IPS DF 6.9 (cell line): ENCODE data around the gene MLC1.

ENCODE experiments used
- DNase-seq: peaks from one replicate; pipeline ENCODE4 v3.0.0-alpha.2; 2013; ENCODE audit warnings: low read depth, low spot score
- H3K27ac ChIP-seq: one replicate; pipeline ENCODE4 v1.5.1; 2013; ENCODE audit warnings: low read length, control low read depth
- H3K27me3 ChIP-seq: 2 replicates; pipeline ENCODE4 v1.6.1; 2013; ENCODE audit warnings: mild to moderate bottlenecking, low read length; ENCODE audit not compliant: control insufficient read depth, insufficient read depth
- H3K36me3 ChIP-seq: 2 replicates; pipeline ENCODE4 v1.6.1; 2013; ENCODE audit warnings: low read length; ENCODE audit not compliant: control insufficient read depth, insufficient read depth
- H3K4me1 ChIP-seq: 2 replicates; pipeline ENCODE4 v1.6.1; 2013; ENCODE audit warnings: low read length; ENCODE audit not compliant: control insufficient read depth, insufficient read depth
- H3K4me3 ChIP-seq: 2 replicates; pipeline ENCODE4 v1.5.1; 2013; ENCODE audit warnings: mild to moderate bottlenecking, low read length
- H3K9me3 ChIP-seq: 2 replicates; pipeline ENCODE4 v1.6.1; 2013; ENCODE audit warnings: low read length, inconsistent platforms; ENCODE audit not compliant: control insufficient read depth, insufficient read depth
- WGBS: extraction: QIAGEN DNeasy Blood & Tissue Kit; methylation state at CpG from one replicate; pipeline ENCODE4 v1.1.7; 2013; ENCODE audit warnings: mixed read lengths, missing lambda C conversion rate; ENCODE audit not compliant: insufficient read length, insufficient coverage; 5-methylcytosine and 5-hydroxymethylcytosine counted together

MLC1 gene

DNA sequence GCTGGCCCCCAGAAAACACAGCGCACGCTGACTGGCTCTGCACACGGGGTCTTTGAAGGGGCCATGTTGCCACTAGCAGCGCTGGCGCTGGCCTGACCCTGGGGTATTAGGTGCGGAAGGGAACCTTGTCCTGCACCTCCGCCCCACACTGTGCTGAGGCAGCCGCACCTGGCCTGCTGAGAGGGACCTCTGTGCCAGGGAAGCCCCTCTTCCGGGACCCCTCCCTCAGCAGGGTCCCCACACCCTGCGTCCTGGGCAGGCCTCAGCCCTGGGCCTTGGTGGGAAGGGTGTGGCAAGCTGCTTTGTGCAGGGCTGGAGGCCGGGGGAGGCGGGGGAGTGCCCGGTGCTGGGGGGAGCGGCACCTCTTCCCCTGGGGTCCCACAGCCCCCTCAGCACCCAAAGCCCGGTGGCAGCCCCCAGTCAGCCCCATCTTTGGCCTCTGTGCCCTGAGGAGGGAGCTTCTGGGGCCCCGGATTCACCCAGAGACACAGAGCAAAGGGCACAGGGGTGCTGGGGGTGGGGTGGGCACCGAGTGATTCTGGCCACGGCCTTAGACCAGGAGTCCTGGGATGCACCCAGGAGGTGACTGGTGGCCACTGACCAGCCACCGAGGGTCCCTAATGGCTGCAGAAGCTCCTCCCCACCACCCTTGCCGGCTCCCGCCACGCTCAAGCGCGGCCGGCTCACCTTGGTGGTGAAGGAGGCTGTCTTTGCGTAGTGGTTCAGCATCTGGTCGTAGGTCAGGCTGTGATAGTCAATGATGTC lies 38.6 kb downstream of the MLC1 start:
- Histone ChIP-seq H3K27ac (no peak overlapping the region), H3K9me3 (no peaks in the 10 kb centered on the region), H3K36me3 (no peaks in the 10 kb centered on the region; the same call in 1 of the 2 replicates), H3K27me3 (no peaks in the 10 kb centered on the region), H3K4me1 (no peaks in the 10 kb centered on the region; the same call in 1 of the 2 replicates), H3K4me3 (no peak overlapping the region)
- no peak for DNase-seq
- no CpG with 5 or more reads among the region's 27 CpGs for WGBS

DNA sequence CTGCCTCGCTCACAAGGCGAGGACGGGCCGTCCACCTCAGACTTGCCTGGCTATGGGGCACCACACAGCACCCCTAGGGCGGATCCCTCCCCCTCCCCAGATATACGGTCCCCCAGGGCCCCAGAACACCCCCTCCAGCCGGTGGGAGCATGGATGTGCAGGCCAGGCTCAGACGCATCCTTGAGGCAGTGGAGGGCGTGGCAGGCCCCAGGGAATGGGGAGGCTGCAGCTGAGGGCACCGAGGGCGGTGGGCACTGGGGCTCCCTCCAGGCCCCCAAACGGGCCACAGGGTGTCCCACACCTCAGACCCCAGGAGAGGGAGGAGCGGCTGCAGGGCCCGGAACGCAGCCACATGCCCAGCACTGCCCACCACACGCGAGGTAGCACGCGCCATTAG lies 39.2 kb downstream of the MLC1 start:
- no CpG with 5 or more reads among the region's 19 CpGs for WGBS
- H3K27ac ChIP-seq = no peak overlapping the region
- no peaks in the 10 kb centered on the region; the same call in 1 of the 2 replicates for H3K36me3 ChIP-seq
- H3K9me3 ChIP-seq = no peaks in the 10 kb centered on the region
- H3K4me1 ChIP-seq = no peaks in the 10 kb centered on the region; the same call in 1 of the 2 replicates
- no peaks in the 10 kb centered on the region for H3K27me3 ChIP-seq
- H3K4me3 ChIP-seq = no peak overlapping the region
- DNase-seq = no peak

DNA sequence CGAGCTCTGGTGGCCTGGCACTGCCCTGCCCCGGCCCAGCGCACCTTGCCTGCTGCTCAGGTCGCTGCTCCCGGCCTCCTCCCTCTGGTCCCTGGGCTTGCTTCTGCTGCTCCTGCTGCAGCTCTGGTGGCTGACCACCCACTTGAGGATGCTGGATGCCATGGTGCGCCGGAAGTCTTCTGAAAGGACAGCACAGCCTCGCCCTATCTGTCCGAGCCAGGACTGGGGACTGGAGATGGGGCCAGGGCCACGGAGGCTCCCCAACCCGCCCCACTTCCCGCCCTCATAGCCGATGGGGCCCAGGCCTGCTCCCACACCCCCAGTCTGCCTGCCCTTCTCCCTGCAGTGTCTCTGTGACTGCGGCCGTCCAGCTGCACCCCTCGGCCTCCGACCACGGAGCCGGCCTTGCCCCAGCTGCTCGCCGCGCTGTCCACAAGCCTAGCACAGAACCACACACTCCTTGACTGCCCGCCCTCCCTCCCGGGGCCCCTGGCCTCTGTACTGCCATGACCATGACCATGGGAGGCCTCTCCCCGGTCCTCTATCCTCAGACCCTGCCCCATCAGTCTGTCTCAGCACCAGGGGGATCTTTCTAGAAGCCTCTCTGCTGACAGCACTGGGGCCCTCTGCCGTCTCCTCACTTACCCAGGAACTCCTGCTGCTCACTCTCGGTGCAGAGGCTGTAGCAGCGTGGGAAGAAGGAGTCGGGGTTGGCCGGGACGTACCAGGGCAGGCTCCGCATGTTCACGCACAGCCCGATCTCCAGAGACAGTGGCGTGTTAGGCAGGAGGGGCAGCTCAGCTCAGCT lies 39.8 kb downstream of the MLC1 start:
- Histone ChIP-seq H3K36me3 (no peaks in the 10 kb centered on the region; the same call in 1 of the 2 replicates), H3K27ac (no peak overlapping the region), H3K4me3 (no peak overlapping the region), H3K27me3 (no peaks in the 10 kb centered on the region), H3K9me3 (no peaks in the 10 kb centered on the region), H3K4me1 (no peaks in the 10 kb centered on the region; the same call in 1 of the 2 replicates)
- no peak for DNase-seq
- no CpG with 5 or more reads among the region's 35 CpGs for WGBS

DNA sequence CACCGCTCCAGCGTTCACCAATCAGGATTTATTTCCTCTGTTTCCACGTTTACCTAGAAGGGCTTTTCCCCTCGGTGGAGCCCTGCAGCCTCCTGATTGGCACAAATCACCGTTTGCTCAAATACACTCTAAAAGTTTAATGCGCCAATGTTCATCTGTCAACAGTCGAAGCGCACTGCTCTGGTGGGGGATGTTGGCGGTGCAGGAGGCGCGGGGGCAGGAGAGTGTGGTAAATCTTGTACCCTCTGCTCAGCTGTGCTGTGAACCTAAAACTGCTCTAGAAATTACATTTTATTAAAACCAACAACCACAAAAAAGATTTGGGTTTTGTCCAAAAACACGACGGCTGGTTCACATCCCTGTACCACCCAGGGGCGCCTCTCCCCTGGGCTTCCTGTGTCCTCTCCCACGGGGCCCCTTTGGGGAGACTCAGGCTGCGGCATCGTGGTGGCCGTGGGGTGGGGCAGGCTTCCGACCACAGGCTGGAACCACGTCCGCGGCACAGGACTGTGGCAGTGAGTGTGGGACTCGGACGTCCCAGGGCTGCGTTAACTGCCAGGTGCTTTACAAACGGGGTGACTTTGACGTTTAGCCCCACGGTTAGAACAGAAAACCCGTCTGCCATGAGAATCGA lies 40.6 kb downstream of the MLC1 start:
- no peak for DNase-seq

GRCh38 chr22:50041361-50042065 lies 43.7 kb downstream of the MLC1 start:
- no peak for DNase-seq
- Histone ChIP-seq H3K36me3 (no peaks in the 10 kb centered on the region; the same call in 1 of the 2 replicates), H3K9me3 (no peaks in the 10 kb centered on the region), H3K4me1 (no peaks in the 10 kb centered on the region; the same call in 1 of the 2 replicates), H3K27ac (no peak overlapping the region), H3K27me3 (no peaks in the 10 kb centered on the region), H3K4me3 (no peak overlapping the region)
- no CpG with 5 or more reads among the region's 17 CpGs for WGBS

More for the DNA sequence above, 40.6 kb downstream of the MLC1 start:
- H3K27ac ChIP-seq = no peak overlapping the region
- no peak overlapping the region for H3K4me3 ChIP-seq
- no peaks in the 10 kb centered on the region; the same call in 1 of the 2 replicates for H3K4me1 ChIP-seq
- WGBS = no CpG with 5 or more reads among the region's 30 CpGs
- H3K36me3 ChIP-seq = no peaks in the 10 kb centered on the region; the same call in 1 of the 2 replicates
- H3K9me3 ChIP-seq = no peaks in the 10 kb centered on the region
- H3K27me3 ChIP-seq = no peaks in the 10 kb centered on the region

GRCh38 chr22:50040717-50041116 lies 44.5 kb downstream of the MLC1 start:
- Histone ChIP-seq H3K27me3 (no peaks in the 10 kb centered on the region), H3K9me3 (no peaks in the 10 kb centered on the region), H3K4me1 (no peaks in the 10 kb centered on the region; the same call in 1 of the 2 replicates), H3K4me3 (no peak overlapping the region), H3K36me3 (no peaks in the 10 kb centered on the region; the same call in 1 of the 2 replicates), H3K27ac (no peak overlapping the region)
- no CpG with 5 or more reads among the region's 7 CpGs for WGBS
- DNase-seq = no peak

DNA sequence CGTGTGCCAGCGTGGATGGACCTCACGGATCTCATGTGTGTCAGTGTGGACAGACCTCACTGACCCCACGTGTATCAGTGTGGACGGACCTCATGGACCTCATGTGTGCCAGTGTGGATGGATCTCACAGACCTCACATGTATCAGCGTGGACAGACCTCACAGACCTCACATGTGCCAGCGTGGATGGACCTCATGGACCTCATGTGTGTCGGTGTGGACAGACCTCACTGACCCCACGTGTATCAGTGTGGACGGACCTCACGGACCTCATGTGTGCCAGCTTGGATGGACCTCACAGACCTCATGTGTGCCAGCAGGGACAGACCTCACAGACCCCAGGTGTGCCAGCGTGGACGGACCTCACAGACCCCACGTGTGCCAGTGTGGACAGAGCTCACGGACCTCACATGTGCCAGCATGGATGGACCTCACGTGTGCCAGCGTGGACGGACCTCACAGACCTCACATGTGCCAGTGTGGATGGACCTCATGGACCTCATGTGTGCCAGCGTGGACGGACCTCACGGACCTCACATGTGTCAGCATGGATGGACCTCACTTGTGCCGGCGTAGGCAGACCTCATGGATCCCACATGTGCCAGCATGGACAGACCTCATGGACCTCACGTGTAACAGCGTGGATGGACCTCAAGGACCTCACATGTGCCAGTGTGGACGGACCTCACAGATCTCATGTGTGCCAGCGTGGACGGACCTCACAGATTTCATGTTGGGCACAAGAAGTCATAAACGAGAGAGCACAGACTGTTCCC lies 45.4 kb downstream of the MLC1 start:
- no CpG with 5 or more reads among the region's 29 CpGs for WGBS
- no peak for DNase-seq
- H3K4me3 ChIP-seq = no peak overlapping the region
- no peak overlapping the region for H3K27ac ChIP-seq
- H3K9me3 ChIP-seq = no peaks in the 10 kb centered on the region
- H3K4me1 ChIP-seq = no peaks in the 10 kb centered on the region; the same call in 1 of the 2 replicates
- no peaks in the 10 kb centered on the region; the same call in 1 of the 2 replicates for H3K36me3 ChIP-seq
- no peaks in the 10 kb centered on the region for H3K27me3 ChIP-seq

GRCh38 chr22:50035976-50036724 lies 49.1 kb downstream of the MLC1 start:
- no CpG with 5 or more reads among the region's 23 CpGs for WGBS
- Histone ChIP-seq H3K4me1 (no peaks in the 10 kb centered on the region), H3K4me3 (no peak overlapping the region), H3K27ac (no peak overlapping the region), H3K27me3 (no peaks in the 10 kb centered on the region), H3K36me3 (no peaks in the 10 kb centered on the region; the same call in 1 of the 2 replicates), H3K9me3 (no peaks in the 10 kb centered on the region)
- DNase-seq = no peak
